Skeletal muscle cell (primary cell): ENCODE results near the gene LIF.

Experiments used
- DNase-seq: peaks from one replicate; pipeline ENCODE4 v3.0.0-alpha.2; 2010; ENCODE audit warnings: low read depth
- H3K4me3 ChIP-seq: 2 replicates; pipeline ENCODE4 v1.5.1; 2011; ENCODE audit warnings: low read depth, mild to moderate bottlenecking, control low read depth, low read length, moderate library complexity

Gene LIF

DNA sequence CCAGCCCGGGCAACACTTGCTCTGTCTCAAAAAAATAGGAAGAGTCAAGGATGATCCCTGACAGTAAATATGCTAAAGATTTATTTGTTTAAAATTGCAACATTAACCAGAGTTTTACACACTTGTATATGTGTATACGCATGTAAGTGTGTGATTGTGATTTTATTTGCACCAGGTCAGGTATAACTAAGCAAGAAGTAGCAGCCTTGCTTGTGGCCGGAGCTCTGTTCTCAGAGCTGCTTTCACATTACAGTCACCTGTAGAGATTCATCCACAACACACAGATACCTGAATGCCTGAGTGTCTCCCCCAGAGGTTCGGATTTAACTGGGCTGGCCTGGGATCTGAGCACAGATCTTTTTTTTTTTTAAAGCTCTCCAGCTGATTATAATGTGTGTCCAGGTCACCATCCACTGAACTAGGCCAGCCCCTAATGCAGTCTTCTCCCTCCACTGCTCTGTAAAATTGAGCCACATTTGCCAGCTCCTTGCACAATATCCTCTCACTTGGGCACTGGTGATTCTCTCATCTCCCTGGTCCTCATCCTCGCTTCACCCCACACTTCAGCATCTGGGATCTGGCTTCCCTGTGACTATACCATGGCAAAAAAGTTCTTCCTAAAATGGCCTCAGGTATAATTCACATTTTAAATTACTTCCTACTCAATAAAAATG, 48.3 kb downstream of the LIF start:
- H3K4me3 ChIP-seq, result no peak overlapping the region
- DNase-seq, result no peak

GRCh38 chr22:30197389-30197788, 49.2 kb downstream of the LIF start:
- DNase-seq, result no peak
- no peak overlapping the region for H3K4me3 ChIP-seq

GRCh38 chr22:30196880-30197336, 49.7 kb downstream of the LIF start:
- no peak overlapping the region for H3K4me3 ChIP-seq
- no peak for DNase-seq

DNA sequence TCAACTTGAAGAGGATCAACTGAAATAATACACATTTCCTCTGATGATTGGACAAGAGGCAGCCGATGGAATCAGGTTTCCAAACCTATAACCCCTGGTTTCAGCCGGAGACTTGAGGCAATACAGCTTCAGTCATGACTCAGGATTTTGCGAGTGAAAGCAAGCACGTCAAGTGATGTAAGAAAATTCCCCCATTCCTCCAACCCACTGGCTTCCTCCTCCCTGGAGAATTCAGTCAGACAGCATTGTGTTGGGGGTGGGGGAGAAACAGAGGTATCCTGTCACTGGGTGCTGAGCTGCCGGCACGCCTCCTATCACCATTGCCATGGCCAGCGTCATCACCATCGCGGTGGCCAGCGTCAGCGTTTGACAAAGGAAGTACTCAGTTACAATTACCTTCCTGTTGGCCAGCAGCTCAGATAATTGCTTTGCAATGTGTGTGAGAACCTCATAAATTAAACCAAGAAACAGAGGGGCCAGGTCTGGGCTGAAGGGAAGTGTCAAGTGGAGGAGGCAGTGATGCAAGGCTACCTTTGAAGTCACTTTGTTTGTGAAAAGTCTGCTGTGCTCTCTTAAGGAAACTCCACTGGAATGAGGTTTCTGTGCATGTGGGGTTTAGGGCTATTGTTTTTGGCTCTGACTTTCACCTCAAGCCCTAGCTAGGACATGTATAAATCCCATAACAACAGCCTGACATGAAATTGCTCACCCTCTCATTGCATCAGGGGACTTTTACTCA, 50.2 kb downstream of the LIF start:
- DNase-seq, result peak; percentile 100
- no peak overlapping the region for H3K4me3 ChIP-seq

GRCh38 chr22:30195245-30196140, 51.1 kb downstream of the LIF start:
- no peak overlapping the region for H3K4me3 ChIP-seq
- no peak for DNase-seq

- DNase-seq, result no peak
- no peak overlapping the region for H3K4me3 ChIP-seq
These were observed 53.4 kb downstream of the LIF start for GRCh38 chr22:30193031-30193775.

DNA sequence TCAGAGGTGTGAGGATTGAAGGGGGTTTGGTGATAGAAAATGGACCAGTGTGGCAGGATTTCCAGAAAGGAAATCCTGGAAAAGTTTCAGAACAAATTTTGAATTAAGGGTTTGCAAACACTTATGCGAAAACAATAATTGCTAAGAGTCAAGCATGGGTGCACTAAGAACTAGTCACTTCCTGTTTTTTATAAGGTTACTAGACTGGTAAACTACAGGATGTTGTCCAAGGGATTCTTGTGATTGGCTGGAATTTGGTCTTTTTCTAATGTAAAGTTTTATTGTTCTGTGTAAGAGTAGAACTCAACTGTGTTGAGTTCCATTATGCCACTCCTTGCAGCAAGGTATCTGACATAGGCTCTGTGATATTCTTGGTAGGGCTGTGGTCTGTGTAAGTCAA, 54.1 kb downstream of the LIF start:
- no peak overlapping the region for H3K4me3 ChIP-seq
- DNase-seq, result no peak

GRCh38 chr22:30191040-30191701, 55.4 kb downstream of the LIF start:
- no peak overlapping the region for H3K4me3 ChIP-seq
- DNase-seq, result no peak

DNA sequence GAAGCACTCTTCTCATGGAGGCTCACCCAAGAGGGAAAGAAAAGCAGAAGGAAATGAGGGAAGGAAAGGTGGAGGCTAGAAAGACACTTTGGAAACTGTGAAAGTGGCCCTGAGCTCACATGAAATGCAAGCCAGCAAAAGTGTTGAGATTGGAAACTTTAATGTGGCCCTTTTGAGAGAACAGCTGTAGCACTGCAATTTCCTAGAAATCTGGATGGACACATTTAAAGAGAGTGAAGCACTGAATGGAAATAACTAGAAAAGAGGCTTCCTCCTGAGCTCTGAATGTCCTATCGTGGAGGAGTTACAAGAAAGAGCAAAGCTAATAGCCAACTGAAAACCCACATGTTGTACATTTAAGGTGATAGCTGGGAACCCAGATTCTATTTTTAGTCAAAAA, 56.0 kb downstream of the LIF start:
- no peak overlapping the region for H3K4me3 ChIP-seq
- DNase-seq, result no peak
